GM21723 (cell line): Measurements from ENCODE around the gene BTBD16.

Experiments
- ATAC-seq: cut with Tn5 transposase; IDR thresholded peaks from one replicate; pipeline ENCODE4 v1.9.1; 2021; ENCODE audit warnings: mild to moderate bottlenecking, moderate library complexity; ENCODE audit not compliant: unreplicated experiment

Gene BTBD16

DNA sequence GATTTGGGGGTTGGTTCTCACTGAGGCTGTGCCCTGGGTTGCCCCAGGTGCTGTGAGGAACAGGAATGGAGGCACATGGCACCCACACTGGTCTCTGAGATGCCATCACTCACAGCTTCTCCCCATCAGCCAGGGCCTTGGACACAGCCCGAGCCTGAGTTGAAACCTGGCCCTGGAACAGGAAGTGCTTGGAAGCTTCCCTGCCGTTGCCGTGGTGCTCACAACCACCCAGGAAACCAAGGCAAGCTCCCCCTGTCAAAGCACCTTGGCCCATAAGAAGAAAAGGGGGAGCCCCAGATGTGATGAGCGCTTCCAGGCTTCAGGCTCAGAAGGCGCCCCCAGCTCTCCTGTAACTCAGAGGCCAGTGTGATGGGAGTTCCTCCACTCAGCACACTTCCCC, at the start of gene BTBD16:
Gene BTBD16, plus strand, starts transcription at position 221 of the 400 bp plus-strand sequence. CDS start 3,786 bp downstream, outside the sequence.
- no peak for ATAC-seq

GRCh38 chr10:122221958-122222357, 49.1 kb upstream of the BTBD16 start:
- ATAC-seq, result no peak

- ATAC-seq, result no peak
Observed at GRCh38 chr10:122222638-122223037, 48.5 kb upstream of the BTBD16 start.

DNA sequence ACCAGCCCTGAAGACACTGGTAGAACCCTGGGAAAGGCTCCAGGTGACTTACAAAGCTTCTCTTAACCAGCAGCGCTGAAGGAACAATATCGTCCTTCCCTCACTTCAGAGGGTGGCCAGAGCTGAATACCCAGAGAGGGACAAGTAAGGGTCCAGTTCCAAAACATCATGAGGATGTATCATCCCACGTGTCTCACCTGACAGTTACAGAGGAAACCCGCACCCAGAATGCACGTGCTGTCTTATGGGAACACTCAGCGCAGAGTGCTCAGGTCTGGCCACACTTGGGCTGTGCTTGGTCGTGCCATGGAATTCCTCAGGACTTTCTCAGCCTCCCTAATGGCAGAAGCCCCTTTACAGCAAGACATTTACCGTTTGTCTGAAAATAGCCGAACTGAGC, 46.9 kb upstream of the BTBD16 start:
- no peak for ATAC-seq

DNA sequence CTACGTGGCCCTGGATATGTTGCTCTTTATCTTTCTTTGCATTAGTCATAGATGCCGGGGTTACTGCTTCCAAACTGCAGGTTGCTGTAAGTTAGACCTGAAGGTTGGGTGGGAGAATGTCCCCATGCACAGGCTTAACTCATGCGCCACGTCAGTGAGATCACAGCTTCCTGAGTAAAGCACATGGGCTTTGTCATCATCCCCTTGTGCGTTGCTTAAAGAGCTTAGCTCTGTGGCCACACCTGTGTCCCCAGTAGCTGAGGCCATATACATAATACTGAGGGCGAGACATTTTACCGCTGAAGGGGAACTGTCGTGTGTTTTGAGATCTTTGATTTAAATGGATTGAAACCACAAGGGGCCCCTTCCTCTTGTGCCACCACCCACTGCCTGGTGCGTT, 45.8 kb upstream of the BTBD16 start:
- no peak for ATAC-seq

DNA sequence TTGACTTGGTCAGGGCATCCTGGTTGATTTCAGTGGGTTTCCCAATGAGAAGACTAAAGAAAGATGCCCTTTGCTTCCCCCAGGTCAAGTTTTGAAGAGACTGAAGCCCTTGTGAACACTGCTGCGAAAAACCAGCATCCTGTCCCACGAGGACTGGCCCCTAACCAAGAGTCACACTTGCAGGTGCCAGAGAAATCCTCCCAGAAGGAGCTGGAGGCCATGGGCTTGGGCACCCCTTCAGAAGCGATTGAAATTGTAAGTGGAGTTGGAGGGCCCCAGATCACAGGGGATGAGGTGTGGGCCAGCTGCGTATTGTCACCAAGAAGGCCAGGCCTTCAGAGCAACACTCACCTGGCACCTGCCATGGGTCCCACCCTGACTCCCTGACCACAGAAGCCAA, 43.3 kb upstream of the BTBD16 start:
- no peak for ATAC-seq

DNA sequence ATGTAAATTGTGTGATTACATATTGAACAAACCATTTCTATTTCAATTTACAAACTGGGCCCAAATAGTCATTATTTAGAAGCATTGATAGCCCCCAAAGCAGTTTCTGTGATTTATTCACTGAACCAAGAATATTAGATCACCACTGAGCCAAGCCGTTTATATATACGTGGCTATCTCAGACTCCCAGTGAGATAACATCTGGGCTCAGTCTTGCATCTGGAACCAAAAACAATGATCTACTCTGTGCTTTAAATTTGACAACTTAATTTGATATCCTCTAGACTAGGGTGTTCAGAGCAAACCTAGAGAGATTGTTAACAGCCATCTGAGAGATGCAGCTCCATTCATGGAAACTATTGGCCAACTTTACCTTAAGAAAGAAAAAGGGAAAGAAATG, 41.4 kb upstream of the BTBD16 start:
- no peak for ATAC-seq

DNA sequence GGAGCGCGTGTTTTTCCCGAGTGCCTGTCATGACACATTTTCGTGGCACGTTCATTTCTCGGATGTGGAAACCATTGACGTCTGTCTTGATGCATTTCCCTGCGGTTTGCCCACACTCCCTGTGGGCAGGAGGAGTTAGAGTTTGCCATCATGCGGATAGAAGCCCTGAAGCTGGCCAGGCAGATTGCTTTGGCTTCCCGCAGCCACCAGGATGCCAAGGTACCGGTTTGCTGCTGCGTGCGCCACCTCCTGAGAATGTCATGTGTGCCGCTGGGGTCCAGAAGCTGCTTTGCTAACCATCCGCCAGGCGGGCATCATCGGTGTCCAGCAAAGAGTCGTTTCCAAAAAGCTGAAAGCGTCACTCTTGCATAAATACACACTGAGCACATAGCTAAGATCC, 40.9 kb upstream of the BTBD16 start:
- no peak for ATAC-seq

GRCh38 chr10:122232769-122233168, 38.3 kb upstream of the BTBD16 start:
- ATAC-seq, result no peak

- ATAC-seq, result no peak
Observed at GRCh38 chr10:122233857-122234348, 37.2 kb upstream of the BTBD16 start.

GRCh38 chr10:122234416-122234815, 36.7 kb upstream of the BTBD16 start:
- ATAC-seq, result no peak

GRCh38 chr10:122236690-122237306, 34.3 kb upstream of the BTBD16 start:
- ATAC-seq, result no peak

DNA sequence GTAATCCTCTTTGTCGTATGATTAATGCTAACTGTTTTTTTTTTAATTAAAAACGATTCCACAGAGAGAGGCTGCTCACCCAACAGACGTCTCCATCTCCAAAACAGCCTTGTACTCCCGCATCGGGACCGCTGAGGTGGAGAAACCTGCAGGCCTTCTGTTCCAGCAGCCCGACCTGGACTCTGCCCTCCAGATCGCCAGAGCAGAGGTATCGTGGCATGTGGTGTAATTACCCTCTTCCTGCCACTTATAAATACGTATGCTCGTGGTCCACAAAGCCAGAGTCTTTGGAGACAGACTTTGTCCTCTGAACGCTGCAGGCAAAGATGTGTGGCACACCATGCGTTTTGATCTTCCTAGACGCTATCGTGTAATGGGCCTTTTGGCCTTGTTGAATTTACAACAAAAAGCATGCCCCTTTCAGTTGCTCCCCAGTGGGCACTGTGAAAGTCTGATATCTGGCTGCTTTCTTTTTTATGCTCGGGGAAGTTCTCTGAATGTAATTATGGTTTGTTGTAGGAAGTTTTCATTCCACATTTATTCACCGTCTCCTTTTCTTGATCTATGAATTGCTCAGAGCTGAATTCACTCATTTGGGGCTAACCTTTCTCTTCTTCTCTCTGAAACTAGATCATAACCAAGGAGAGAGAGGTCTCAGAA, 33.6 kb upstream of the BTBD16 start:
- ATAC-seq, result no peak

- no peak for ATAC-seq
Observed at GRCh38 chr10:122239578-122240257, 31.4 kb upstream of the BTBD16 start.

GRCh38 chr10:122240401-122240800, 30.7 kb upstream of the BTBD16 start:
- no peak for ATAC-seq

DNA sequence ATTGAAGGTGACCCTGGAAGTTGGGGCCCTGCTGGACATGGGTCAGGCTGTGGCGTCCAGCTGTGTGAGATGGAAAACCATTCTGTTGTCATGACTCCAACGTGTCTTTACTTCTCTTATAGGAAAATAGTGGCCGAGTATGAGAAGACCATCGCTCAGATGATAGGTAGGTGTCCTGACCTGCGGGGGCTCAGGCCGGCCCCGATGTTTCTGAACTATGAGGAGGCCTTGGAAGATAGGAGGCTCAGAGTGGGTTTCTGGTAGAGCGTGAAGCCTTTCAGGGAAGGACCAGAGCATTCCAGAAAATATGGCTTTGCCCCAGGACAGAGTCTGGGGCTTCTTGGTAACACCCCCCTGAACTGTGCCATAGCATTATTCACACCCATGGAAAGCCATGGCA, 29.3 kb upstream of the BTBD16 start:
- no peak for ATAC-seq

GRCh38 chr10:122243550-122243949, 27.5 kb upstream of the BTBD16 start:
- no peak for ATAC-seq

- no peak for ATAC-seq
Observed at GRCh38 chr10:122244001-122244975, 26.8 kb upstream of the BTBD16 start.

DNA sequence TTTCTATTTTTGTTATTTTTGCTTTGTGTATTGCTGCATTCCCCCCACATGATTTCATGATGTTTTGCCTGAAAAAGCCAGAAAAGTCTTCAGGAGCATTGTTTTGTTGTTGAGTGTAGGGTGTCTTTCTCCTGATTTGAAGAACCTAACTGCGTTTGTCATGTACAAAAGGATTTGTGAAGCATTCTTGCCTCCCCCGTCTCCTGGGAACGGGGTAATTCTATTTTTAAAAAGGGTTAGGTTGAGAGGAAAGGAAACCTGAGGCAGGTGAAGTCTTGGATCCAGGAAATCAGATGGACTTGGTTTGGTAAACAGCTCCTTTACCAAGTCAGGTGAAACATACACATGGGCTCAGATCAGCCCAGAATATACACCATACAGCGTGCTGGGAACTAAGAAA, 26.0 kb upstream of the BTBD16 start:
- no peak for ATAC-seq

GRCh38 chr10:122245897-122246296, 25.2 kb upstream of the BTBD16 start:
- no peak for ATAC-seq
